Stimulated activated CD4-positive, alpha-beta T cell treated with anti-CD3 and anti-CD28 coated beads, Interleukin-1b, Interleukin-23, amount 100 ng/mL, for 4 hours (primary cell): ENCODE data around the gene PGM3.

ENCODE experiments used
- DNase-seq, 2 donors: peaks; one replicate each; pipeline ENCODE4 v3.0.0-alpha.2; 2020; ENCODE audit warnings: low read depth in 2 of 2

Gene PGM3

GRCh38 chr6:83119742-83120300 lies 73.2 kb downstream of the PGM3 start:
- no peak for DNase-seq

- DNase-seq: no peak
Observed at GRCh38 chr6:83117802-83118201, 75.3 kb downstream of the PGM3 start.
